ENCODE data around the gene MUC5AC.
"Not testable (repeated sequence)": the region's sequence is repeated elsewhere in the genome, so short reads cannot be mapped to it uniquely, and the experiment has no call there.

The MUC5AC gene

DNA sequence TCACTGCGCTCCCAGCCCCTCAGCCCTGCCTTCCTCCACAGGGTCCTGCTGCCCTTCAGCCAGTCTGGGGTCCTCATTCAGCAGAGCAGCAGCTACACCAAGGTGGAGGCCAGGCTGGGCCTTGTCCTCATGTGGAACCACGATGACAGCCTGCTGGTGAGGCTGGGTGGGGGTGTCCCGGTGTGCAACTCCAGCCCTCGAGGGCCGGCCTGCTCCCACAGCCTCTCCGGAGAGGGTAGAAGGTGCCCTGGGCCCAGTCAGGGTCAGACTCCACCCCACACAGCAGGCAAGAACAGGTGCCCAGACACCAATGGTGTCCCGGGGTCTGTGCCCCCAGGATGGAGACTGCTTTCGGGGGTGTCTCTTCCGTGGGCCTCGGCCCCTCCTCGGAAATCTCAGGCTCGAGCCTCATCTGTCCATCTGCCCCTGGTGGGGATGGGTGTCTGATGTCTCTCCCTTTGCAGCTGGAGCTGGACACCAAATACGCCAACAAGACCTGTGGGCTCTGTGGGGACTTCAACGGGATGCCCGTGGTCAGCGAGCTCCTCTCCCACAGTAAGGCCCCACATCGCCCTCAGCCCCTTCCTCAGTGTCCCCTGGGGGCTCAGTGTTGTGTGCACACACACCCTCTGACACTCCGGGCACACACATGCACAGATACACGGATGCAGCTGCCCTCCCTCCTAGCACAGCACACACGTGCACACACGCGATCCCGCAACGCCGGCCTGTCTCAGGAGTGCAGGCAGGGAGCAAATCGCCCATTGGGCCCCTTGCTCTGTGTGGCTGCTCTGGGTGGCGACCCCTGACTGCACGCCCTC, 4.9 kb downstream of the MUC5AC start:
- no peak for DNase-seq (ENCODE audit: low read depth)

DNA sequence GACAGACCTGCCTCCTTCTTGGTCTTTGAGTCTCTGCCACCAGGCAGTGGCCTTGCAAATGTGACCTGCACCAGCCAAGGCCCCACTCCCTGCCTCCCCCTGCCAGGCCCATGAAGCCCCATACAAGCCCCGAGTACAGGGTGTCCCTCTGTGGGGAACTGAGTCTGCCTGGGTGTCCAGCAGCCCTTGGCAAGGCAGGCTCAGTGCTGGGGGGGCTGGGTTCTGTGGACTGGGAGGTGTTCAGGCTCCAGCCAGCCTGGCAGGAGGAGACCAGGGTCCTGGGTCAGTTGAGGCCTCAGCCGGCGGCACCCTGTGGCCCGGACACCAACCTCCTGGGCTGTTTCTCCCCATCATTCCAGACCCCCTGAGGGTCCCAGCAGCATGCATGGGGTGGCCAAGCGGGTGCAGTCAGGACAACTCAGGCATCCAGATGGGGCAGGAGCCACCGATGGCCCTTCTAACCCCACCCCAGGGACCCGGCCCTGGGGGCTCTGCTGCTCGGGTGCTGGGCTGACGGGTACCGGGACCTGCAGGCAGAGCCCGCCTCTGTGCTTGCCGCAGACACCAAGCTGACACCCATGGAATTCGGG, 5.7 kb downstream of the MUC5AC start:
- no peak for DNase-seq (ENCODE audit: low read depth)

DNA sequence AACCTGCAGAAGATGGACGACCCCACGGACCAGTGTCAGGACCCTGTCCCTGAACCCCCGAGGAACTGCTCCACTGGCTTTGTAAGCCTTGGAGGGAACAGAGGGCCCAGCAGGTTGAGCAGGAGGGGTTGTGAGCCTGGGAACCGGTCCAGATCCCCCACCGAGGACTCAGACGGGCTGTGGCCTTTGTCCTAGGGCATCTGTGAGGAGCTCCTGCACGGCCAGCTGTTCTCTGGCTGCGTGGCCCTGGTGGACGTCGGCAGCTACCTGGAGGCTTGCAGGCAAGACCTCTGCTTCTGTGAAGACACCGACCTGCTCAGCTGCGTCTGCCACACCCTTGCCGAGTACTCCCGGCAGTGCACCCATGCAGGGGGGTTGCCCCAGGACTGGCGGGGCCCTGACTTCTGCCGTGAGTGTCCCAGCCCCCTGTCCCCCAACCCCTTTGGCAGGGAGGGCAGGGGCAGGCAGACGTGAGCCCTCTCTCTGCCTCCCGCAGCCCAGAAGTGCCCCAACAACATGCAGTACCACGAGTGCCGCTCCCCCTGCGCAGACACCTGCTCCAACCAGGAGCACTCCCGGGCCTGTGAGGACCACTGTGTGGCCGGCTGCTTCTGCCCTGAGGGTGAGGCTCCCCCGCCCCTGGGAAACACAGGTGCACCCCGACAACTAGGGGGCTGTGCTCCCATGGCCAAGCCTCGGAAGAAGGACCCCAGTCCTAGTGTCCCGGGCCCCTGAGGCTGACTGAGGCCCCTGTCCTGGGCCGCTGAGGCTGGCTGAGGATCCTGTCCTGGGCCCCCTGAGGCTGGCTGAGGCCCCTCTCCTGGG, 6.4 kb downstream of the MUC5AC start:
- DNase-seq (ENCODE audit: low read depth): no peak

DNA sequence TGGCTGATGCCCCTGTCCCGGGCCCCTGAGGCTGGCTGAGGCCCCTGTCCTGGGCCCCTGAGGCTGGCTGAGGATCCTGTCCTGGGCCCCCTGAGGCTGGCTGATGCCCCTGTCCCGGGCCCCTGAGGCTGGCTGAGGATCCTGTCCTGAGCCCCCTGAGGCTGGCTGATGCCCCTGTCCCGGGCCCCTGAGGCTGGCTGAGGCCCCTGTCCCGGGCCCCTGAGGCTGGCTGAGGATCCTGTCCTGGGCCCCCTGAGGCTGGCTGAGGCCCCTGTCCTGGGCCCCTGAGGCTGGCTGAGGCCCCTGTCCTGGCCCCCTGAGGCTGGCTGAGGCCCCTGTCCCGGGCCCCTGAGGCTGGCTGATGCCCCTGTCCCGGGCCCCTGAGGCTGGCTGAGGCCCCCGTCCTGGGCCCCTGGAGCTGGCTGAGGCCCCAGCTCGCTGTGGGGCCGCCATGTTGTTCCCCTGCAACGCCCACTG, 7.1 kb downstream of the MUC5AC start:
- DNase-seq (ENCODE audit: low read depth): not testable (repeated sequence)

DNA sequence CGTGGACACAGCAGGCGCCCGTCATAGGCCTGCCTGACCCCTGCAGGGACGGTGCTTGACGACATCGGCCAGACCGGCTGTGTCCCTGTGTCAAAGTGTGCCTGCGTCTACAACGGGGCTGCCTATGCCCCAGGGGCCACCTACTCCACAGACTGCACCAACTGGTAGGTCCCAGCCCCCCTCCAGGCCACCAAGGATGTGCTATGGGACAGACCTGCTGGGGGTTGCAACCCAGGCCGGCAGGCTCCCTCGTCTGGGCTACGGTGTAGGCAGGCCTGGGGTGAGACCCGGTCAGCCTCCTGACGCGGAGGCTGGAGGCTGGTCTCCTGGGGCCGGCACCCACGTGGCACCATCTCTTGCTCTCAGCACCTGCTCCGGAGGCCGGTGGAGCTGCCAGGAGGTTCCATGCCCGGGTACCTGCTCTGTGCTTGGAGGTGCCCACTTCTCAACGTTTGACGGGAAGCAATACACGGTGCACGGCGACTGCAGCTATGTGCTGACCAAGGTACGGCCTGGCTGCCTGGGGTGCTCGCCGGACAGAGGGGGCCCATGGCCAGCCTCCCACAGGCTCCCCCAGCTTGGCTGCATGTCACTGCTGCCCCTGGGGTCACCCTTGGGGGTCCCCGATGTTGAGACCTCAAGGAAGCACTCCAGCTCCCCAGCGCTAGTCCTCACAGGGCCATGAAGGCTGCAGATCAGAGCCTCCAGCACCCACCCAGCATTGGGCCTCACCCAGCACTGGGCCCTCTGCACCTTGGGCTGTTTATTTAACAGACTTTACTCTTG, 7.7 kb downstream of the MUC5AC start:
- no peak for DNase-seq (ENCODE audit: low read depth)

DNA sequence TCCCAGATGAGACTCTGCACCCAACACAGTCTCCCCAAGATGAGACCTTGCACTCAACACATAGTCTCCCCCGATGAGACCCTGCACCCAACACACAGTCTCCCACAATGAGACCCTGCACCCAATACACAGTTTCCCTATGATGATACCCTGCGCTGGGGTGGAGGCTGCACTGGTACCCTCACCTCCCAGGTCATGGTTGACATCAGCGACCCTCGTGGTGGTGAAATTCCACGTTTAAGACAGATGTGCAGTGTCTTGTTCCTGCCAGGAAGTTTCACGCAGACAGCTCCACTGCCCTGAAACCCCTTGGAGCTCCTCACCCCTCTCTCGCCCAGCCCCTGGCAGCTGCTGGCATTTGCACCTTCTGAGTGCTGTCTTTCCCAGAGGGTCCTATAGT, 9.5 kb downstream of the MUC5AC start:
- no peak for DNase-seq (ENCODE audit: low read depth)

DNA sequence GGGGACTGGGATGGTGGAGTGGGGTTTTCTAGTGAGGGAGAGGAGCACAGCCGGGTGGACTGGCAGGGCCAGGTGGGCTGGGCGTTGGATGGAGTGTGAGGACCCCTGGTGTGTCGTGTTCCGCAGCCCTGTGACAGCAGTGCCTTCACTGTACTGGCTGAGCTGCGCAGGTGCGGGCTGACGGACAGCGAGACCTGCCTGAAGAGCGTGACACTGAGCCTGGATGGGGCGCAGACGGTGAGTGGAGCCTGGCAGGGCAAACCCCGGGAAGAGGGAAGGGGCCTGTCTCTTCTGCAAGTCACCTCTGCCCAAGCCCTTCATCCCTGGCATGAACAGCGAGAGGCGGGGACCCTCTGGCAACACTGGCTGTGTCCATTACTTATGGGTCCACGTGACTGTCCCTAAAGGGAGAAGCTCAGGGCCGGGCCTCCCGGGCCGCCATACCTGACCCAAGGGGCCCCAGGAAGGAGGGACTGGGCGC, 10.0 kb downstream of the MUC5AC start:
- no peak for DNase-seq (ENCODE audit: low read depth)

DNA sequence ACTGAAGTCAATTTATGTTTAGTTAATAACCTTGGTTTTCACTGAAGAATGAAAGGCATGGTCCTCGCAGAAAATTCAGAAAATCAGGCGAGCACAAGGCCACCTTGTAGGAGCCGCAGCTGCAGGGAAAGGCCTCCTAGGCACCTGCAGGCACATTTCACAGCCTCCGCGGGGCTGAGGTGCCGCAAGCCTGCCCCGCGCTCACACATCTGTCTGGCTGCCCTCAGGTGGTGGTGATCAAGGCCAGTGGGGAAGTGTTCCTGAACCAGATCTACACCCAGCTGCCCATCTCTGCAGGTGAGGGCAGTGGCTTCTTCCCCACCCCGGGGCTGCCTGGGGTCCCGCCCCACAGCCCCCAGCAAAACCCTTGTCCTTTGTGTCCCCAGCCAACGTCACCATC, 10.5 kb downstream of the MUC5AC start:
- DNase-seq (ENCODE audit: low read depth): no peak

DNA sequence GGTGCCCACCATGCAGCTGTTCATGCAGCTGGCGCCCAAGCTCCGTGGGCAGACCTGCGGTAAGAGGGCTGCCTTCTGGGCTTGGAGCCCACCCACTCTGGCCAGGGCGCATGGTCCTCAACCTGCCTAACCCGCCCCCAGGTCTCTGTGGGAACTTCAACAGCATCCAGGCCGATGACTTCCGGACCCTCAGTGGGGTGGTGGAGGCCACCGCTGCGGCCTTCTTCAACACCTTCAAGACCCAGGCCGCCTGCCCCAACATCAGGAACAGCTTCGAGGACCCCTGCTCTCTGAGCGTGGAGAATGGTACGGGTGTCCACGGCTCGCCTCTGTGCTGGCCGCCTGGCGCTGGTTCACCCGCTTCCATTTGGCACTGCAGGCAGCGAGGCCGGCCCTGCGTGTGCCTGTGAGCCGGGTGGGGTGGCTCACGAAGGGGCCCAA, 11.0 kb downstream of the MUC5AC start:
- no peak for DNase-seq (ENCODE audit: low read depth)

DNA sequence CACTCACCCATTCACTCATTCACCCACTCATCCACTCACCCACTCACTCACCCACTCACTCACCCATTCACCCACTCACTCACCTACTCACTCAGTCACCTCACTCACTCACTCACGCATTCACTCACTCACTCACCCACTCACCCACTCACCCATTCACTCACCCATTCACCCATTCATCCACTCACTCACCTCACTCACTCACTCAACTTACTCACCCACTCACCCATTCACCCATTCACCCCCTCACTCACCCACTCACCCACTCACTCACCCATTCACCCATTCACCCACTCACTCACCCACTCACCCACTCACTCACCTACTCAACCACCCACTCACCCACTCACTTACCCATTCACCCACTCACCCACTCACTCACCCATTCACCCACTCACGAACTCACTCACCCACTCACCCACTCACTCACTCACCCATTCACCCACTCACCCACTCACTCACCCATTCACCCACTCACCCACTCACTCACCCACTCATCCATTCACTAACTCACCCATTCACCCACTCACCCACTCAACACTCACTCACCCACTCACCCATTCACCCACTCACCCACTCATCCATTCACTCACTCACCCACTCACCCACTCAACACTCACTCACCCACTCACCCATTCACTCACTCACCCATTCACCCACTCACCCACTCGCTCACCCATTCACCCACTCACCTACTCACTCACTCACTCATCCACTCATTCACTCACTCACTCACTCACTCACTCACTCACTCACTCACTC, 13.7 kb downstream of the MUC5AC start:
- DNase-seq (ENCODE audit: low read depth): no peak

DNA sequence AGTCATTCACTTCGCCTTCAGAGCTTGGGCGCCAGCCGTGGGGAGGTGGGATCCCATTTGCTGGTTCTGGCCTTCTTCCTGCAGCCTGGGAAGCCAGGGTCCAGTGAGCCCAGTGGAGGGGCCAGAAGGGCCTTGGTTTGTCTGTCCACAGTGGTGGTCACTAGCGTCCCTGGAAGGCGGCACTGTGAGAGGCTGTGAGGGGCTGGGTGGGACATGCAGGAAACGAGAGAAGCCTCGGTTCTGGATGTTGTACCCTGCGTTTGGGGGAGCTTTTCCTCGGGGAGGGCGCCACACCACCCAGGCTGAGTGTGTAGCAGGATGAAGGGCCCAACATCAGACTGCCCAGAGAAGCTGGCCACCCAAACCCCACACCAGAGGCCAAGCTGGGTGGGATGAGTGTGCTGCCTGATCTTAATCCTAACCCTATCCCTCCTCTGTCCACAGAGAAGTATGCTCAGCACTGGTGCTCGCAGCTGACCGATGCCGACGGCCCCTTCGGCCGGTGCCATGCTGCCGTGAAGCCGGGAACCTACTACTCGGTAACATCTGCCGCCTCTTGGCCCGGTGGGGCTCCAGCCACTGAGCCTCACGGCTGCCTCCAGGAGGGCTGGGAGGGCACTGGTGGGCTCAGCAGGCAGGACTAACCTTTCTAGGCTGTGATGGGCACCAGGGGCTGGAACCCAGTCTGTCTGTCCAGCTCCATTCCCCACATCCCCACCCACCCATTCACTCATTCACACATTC, 14.4 kb downstream of the MUC5AC start:
- no peak for DNase-seq (ENCODE audit: low read depth)

DNA sequence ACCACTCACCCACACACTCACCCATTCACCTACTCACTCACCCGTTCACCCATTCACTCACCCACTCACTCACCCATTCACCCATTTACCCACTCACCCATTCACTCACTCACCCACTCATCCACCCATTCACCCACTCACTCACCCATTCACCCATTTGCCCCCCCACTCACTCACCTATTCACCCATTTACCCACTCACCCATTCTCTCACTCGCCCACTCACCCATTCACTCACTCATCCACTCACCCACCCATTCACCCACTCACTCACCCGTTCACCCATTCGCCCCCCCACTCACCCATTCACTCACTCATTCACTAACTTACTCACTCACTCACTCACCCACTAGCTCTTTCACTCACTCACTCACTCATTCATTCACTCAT, 15.0 kb downstream of the MUC5AC start:
- DNase-seq (ENCODE audit: low read depth): no peak

DNA sequence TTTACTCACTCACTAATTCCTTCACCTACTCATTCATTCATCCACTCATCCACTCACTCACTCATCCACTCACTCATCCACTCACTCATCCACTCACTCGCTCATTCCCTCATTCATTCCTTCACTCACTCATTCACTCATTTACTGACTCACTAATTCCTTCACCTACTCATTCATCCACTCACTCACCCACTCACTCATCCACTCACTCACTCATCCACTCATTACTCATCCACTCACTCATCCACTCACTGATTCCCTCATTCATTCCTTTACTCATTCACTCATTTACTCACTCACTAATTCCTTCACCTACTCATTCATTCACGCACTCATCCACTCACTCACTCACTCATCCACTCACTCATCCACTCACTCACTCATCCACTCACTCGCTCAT, 15.6 kb downstream of the MUC5AC start:
- not testable (repeated sequence) for DNase-seq (ENCODE audit: low read depth)

DNA sequence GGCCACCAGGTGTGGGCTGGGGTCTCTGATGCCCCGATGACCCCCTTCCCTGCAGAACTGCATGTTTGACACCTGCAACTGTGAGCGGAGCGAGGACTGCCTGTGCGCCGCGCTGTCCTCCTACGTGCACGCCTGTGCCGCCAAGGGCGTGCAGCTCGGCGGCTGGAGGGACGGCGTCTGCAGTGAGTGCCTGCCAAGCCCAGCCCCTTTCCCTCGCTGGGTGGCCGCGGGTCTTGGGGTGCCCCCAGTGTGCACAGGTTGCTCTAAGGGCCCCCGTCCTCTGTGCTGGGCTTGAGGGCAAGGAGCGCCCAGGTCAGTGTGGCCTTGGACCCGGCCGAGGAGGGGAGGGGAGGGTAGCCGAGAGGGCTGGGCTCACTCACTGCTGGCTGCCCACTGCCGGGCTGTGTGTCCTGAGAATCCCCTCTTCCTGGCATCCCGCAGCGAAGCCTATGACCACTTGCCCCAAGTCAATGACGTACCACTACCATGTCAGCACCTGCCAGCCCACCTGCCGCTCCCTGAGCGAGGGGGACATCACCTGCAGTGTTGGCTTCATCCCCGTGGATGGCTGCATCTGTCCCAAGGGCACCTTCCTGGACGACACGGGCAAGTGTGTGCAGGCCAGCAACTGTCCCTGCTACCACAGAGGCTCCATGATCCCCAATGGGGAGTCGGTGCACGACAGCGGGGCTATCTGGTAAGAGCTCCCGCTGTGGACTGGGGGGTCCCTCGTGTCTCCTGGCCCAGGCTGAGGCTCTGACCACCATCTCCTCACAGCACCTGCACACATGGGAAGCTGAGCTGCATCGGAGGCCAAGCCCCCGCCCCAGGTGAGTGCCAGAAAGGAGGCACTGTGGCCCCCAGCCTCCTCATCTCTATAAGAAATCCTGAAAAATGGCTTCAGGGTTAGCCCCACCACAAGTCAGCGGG, 17.0 kb downstream of the MUC5AC start:
- no peak for DNase-seq (ENCODE audit: low read depth)

DNA sequence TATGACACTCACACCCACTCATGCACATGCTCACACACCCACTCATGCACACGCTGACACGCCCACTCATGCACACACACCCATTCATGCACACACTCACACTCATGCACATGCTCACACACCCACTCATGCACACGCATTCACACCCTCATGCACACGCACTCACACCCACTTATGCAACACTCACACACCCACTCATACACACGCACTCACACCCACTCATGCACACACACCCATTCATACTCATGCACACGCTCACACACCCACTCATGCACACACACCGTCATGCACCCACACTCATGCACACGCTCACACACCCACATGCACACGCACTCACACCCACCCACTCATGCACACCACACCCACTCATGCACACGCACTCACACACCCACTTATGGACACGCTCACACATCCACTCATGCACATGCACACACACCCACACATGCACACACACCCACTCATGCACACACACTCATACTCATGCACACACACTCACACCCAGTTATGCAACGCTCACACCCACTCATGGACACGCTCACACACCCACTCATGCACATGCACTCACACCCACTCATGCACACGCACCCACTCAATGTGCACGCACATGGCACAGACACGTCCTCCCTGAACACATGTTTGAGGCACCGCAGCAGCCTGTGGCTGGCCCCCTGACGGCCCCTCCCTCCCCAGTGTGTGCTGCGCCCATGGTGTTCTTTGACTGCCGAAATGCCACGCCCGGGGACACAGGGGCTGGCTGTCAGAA, 17.9 kb downstream of the MUC5AC start:
- no peak for DNase-seq (ENCODE audit: low read depth)

DNA sequence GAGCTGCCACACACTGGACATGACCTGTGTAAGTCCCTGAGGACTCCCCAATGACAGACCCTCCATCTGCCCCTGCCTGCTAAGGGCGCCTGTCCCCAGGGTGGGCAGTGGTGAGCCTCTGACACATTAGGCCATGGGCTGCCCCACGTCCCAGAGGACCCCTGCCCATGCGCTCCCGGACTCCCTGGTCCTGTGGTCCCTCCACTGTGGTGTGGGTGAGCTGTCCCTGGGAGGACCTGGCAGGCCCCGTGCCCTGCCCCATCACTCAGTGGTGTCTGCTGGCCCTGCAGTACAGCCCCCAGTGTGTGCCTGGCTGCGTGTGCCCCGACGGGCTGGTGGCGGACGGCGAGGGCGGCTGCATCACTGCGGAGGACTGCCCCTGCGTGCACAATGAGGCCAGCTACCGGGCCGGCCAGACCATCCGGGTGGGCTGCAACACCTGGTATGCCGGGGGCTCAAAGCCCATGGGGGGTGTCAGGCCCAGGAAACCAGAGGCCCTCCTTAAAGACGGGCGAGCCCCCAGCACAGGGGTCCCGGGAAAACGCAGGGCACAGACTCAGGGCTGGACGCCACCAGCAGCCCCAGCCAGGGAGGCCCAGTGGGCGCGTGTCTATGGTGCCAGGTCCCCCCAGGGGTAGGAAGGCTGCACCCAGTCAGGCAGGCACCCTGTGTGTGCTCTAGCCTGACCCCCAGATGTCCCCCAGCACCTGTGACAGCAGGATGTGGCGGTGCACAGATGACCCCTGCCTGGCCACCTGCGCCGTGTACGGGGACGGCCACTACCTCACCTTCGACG, 18.7 kb downstream of the MUC5AC start:
- no peak for DNase-seq (ENCODE audit: low read depth)

DNA sequence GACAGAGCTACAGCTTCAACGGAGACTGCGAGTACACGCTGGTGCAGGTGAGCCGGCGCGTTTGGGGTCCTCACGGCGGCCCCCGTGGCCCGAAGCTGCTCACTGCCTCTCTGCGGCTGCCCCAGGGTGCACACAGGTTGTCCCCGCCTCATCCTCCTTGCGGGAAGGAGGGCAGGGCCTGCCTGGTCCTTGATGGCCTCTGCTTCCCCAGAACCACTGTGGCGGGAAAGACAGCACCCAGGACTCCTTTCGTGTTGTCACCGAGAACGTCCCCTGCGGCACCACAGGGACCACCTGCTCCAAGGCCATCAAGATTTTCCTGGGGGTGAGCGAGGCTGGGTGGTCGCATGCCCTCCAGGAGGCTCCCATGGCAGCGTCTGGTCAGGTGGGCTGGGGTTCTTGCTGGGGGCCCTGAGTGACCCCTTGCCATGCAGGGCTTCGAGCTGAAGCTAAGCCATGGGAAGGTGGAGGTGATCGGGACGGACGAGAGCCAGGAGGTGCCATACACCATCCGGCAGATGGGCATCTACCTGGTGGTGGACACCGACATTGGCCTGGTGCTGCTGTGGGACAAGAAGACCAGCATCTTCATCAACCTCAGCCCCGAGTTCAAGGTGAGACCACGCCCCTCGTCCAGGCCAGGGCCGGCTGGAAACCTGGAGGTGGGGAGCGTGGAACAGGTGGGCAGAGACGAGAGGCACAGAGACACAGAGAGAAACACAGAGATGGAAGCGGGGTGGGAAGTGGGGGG, 19.4 kb downstream of the MUC5AC start:
- no peak for DNase-seq (ENCODE audit: low read depth)

All from T-helper 22 cell (primary cell).